Astrocyte (in vitro differentiated cells and primary cell): ENCODE measurements around the gene COPB1.

Experiments
- CTCF ChIP-seq: IDR thresholded peaks from 2 replicates; pipeline ENCODE4 v1.5.1; 2011; ENCODE audit warnings: low read depth, mild to moderate bottlenecking, inconsistent platforms, low read length, moderate library complexity; ENCODE audit not compliant: insufficient read depth
- EZH2 ChIP-seq: IDR thresholded peaks from 2 replicates; pipeline ENCODE4 v1.6.1; 2012; ENCODE audit warnings: mild to moderate bottlenecking, low read length, inconsistent platforms; ENCODE audit not compliant: insufficient read depth

GRCh38 chr11:14519917-14520746 lies 20.5 kb upstream of the COPB1 start, which contains the start of gene PSMA1:
- TF ChIP-seq CTCF (no peak), EZH2 (no peak)
